Measurements from ENCODE around the gene WEE1.

The WEE1 gene

DNA sequence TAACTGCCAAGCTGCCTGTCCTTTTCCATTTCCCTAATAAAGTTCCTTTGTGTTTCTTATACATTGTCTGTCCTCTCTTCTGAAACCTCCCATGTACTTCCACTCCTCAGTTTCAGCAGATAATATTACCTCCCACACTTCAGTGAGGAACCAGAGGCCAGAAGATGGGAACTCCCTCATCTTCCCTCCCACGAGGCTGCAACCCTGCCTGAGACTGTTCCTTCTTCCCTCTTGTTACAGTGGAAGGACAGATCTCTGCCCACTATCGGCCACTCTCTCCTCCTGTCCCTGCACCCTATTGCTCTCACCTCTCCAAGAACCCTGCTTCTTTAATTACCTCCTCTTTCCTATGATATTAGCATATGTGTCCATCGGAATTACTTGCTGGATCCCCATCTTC lies 52.3 kb downstream of the WEE1 start:
- DNase-seq: no peak

DNA sequence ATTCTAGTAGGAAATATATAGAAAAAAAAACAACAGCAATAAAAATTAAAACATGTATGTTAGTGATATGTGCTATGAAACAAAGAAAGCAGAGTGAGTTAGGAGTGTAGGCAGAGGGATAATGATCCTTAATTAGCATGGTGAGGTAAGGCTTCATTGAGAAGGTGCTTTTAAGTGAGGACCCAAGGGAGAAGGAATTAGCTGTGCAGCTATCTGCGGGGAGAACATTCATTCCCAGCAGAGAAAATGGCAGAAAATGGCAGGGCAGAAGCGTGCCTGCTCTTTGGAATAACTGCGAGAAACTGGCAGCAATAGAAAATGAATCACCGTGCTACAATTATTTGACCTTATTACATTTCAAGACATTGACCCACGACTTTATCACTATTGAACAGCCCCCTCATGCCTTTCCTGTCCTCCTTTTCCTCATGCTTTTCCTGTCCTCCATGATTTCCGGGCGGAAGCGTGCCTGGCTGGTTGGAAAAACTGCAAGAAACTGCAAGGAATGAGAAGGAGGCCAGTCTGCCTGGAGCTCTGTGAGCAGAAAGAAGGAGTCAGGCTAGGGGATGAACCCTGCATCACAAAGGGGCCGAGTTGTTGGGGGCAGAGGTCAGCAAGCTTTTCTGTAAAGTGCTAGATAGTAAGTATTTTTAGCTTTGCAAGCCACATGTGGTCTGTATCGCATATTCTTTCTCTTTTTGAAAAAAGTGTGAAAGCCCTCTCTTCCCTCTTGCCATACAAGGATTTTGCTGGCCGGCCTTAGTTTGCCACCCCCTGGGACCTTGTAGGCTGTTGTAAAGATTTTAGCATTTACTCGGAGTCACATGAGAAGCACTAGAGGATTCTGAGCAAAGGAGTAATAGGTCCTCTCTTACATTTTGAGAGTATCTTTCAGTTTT lies 53.3 kb downstream of the WEE1 start:
- no peak for DNase-seq

DNA sequence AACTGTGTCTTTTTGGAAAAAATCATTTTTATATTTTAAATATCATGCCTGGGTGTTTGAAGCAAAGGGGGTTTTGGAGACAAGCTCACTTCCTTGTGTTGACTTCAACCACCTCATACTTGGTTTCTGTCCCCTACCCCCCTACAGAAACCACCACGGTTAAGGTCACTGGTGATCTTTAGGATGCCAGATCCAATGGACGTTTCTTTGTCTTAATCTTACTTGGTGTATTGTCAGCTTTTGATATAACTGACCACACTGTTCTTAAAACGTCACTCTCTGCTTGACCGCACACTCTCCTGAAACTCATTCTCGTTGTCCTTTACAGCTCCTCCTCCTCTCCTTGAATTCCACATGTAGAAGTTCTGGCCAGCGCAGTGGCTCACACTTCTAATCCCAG lies 55.6 kb downstream of the WEE1 start:
- no peak for DNase-seq

DNA sequence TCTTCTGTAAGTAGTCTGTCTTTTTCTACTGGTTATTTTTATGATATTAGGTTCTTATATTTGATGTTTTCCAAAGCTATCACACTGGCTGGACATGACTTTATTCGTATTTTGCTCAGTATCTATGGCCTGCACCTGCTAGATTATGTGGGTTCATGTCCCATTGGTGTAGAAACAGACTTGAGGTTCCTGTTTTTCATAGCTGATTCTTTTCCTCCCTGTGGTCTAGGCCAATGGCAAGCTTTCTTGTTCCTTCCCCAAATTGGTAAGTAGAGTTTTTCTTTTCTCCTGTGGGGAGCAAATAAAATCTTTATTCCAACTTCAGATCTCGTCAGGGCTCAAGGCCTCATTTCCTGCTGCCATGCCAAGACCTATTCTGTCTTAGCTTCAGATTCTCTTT lies 60.2 kb downstream of the WEE1 start:
- no peak for DNase-seq

DNA sequence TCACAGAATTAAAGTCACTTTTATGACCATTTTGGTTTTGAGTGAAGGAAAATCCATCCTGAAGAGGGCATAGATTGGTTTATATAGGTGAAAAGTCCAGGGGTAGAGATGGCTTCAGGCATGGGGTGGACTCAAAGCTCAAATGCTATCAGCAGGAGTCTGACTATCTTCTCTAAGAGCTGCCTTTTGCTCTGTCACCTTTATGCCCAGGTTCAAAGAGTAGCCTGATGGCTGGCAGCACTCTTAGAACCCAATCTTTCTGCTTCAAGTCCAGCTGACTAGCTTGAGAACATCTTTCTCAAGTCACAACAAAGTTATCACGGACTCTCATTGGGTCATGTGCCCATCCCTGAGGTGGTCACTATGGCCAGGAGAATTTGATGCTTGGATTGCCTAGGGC lies 63.2 kb downstream of the WEE1 start:
- no peak for DNase-seq

DNA sequence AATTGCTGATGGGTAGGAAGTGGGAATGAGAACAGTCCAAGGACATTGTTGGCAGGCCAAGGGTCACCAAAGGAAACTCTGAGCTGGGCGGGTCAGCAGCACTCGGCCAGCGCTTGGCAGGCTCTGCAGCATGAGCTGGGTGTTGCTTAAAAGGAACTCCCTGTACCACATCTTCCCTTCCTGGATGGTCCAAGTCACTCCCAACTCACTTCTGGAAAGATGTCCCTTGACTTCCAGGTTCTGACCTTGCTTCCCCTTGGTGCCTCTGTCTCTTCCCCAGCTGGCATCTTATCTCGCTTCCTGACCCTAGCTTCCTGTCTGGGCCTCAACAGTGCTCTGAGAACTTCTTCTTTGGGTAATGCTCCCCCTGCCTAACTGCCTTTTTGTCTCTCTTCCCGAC lies 65.6 kb downstream of the WEE1 start:
- no peak for DNase-seq

Measured in activated CD8-positive, alpha-beta memory T cell treated with anti-CD3 and anti-CD28 coated beads for 24 hours (primary cell).